Measurements from ENCODE around the gene BICD2.

DNA sequence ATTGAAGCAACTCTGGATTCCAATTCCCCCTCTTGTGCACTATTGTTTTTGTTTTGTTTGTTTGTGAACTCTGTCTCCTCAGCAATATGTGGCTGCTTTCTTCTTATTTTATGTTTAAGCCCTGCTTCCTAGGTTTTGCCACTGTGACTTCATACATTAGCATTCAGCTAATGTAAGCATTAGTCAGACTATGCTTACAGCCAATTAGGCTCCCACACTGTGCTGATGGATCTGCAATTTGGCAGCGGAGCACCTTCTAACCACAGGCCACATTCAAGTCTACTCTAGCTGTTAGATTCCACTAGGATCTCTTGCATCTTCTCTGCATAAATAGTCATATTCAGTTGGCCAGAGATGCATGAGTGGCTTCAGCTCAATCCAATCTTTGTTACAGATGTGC, 9.6 kb upstream of the BICD2 start:
- TF ChIP-seq RAD21 (IDR thresholded peaks at IDR 0.05; ENCODE audit: low read depth): no peak
- TF ChIP-seq, protein P1, sequence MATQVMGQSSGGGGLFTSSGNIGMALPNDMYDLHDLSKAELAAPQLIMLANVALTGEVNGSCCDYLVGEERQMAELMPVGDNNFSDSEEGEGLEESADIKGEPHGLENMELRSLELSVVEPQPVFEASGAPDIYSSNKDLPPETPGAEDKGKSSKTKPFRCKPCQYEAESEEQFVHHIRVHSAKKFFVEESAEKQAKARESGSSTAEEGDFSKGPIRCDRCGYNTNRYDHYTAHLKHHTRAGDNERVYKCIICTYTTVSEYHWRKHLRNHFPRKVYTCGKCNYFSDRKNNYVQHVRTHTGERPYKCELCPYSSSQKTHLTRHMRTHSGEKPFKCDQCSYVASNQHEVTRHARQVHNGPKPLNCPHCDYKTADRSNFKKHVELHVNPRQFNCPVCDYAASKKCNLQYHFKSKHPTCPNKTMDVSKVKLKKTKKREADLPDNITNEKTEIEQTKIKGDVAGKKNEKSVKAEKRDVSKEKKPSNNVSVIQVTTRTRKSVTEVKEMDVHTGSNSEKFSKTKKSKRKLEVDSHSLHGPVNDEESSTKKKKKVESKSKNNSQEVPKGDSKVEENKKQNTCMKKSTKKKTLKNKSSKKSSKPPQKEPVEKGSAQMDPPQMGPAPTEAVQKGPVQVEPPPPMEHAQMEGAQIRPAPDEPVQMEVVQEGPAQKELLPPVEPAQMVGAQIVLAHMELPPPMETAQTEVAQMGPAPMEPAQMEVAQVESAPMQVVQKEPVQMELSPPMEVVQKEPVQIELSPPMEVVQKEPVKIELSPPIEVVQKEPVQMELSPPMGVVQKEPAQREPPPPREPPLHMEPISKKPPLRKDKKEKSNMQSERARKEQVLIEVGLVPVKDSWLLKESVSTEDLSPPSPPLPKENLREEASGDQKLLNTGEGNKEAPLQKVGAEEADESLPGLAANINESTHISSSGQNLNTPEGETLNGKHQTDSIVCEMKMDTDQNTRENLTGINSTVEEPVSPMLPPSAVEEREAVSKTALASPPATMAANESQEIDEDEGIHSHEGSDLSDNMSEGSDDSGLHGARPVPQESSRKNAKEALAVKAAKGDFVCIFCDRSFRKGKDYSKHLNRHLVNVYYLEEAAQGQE (IDR thresholded peaks at IDR 0.05; ENCODE audit: low read depth): no peak
